Activated CD8-positive, alpha-beta memory T cell treated with anti-CD3 and anti-CD28 coated beads for 48 hours (primary cell): ENCODE measurements around the gene CKAP4.

Source experiments
- DNase-seq, 3 experiments: peaks; one replicate each; pipeline ENCODE4 v3.0.0-alpha.2; 2020; ENCODE audit warnings: low read depth in 2 of 3, low spot score in 2 of 3

The CKAP4 gene

GRCh38 chr12:106275458-106275857 is 27.6 kb upstream of the CKAP4 start:
- no peak for DNase-seq

- DNase-seq = no peak
These were observed 26.8 kb upstream of the CKAP4 start for GRCh38 chr12:106274575-106275121.

- no peak for DNase-seq
These were observed 26.2 kb upstream of the CKAP4 start for GRCh38 chr12:106274012-106274411.

GRCh38 chr12:106273491-106273890 is 25.7 kb upstream of the CKAP4 start:
- no peak for DNase-seq

GRCh38 chr12:106271575-106272505 is 24.0 kb upstream of the CKAP4 start:
- no peak for DNase-seq

DNA sequence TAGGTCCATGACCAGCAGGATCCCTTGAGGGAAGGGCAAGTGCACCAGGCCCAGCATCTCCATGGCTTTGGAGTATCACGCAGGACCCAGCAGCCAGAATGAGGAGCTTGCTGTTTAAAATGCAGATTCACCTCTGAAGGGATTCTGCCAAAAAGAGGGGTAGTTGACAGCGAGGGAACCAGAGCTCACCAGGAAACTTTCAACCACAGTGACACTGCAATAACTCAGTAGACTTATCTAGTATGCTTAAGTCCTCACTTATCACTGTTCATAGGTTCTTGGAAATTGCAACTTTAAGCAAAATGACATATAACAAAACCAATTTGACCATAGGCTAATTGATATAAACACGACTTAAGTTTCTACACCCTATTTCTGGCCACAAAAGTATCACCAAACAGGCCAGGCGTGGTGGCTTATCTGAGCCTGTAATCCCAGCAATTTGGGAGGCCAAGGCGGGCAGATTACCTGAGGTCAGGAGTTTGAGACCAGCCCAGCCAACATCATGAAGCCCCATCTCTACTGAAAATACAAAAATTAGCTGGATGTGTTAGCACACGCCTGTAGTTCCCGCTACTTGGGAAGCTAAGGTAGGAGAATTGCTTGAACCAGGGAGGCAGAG is 21.4 kb upstream of the CKAP4 start:
- no peak for DNase-seq

DNA sequence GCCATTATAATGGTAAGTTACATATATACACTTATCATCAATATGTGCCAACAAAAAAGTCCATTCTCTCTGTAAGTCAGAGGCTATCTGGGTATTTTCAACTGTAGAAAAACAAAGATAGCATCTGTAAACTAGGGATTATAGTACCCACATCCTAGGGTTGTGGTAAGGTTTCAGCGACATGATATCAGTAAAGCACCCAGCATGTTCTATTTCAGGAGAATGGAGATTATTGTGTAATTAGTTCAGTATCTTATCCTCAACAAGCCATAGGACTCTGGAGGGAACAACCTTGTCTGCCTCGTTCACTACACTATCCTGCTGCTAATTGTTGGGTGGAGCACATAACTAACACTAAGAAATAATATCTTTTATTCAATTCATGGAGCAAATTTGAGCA is 19.7 kb upstream of the CKAP4 start:
- no peak for DNase-seq

GRCh38 chr12:106265116-106265515 is 17.3 kb upstream of the CKAP4 start:
- DNase-seq = no peak

- no peak for DNase-seq
These were observed 11.1 kb upstream of the CKAP4 start for GRCh38 chr12:106258935-106259334.

- DNase-seq = no peak
These were observed 10.4 kb upstream of the CKAP4 start for GRCh38 chr12:106258226-106258625.

GRCh38 chr12:106256524-106256923 is 8.7 kb upstream of the CKAP4 start:
- no peak for DNase-seq

- no peak for DNase-seq
These were observed 8.1 kb upstream of the CKAP4 start for GRCh38 chr12:106255952-106256351.

DNA sequence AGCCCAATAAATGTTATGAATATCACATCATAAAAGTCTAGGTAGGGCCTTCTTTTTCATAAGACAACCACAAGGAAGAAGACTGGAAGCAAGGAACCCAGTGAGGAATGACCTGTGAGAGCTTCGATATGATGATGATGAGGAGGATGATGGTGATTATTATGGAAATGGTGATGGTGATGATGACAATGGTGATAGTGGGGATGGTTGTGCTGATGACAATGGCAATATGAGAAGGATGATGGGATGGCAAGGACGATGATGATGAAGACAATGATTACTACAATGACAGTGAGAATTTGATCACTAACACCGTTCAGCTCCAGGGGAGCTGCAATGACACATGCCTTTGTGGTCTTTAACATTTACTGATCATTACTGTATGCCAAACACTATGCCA is 7.7 kb upstream of the CKAP4 start:
- no peak for DNase-seq

DNA sequence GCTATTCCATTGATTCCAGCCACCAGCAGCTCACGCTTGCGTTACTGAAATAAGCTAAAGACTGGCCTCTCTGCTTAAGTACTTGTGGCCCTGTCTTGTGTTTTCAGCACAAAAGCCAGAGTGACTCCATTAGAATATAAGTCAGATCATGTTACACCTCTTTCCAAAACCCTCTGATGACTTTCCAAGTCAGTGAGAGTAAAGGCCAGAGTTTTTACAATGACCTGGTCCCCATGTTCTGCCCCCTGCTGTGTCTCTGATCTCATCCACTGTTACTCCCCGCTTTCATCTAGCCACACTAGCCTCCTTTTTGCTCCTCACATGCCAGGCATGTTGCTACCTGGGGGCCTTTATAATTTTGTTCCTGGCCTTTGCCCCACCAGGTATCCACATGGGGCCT is 6.9 kb upstream of the CKAP4 start:
- no peak for DNase-seq

DNA sequence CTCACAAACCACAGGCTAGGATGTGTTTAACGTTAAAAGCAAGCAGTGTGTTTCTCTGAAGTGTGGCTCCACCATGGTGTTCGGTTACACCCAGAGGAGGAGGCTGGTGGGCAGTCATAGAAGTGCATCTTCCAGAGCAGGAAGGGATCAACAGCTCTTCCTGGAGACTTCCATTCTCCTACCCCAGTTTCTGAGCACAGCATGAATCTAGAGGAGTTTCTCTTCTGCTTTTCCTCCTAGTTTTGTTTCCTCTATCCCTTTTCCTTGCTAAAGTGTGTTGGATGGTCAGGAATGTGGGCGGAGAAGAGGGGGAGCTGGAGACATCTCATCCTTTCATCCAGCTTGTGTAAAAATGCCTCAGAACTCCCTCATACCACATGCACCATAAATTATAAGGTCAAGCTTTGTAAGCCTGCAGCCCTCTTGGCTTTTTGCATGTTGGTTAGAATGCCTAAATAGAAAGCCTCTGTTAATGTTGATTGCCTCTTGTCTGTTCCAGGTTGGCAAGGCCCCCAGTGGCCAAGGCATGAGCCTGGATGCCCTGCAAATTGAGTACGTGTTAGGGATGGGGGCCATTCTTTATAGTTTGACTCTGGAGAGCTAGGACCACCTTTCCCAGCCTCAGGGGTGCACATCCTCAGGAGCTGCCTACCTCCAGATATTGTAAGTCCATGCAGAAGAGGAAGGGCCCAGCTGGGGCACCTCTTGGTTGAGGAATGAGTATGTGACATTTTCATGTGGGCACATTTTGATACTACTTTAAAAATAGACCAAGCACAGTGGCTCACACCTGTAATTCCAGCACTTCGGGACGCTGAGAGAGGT is 4.0 kb upstream of the CKAP4 start:
- DNase-seq = no peak

DNA sequence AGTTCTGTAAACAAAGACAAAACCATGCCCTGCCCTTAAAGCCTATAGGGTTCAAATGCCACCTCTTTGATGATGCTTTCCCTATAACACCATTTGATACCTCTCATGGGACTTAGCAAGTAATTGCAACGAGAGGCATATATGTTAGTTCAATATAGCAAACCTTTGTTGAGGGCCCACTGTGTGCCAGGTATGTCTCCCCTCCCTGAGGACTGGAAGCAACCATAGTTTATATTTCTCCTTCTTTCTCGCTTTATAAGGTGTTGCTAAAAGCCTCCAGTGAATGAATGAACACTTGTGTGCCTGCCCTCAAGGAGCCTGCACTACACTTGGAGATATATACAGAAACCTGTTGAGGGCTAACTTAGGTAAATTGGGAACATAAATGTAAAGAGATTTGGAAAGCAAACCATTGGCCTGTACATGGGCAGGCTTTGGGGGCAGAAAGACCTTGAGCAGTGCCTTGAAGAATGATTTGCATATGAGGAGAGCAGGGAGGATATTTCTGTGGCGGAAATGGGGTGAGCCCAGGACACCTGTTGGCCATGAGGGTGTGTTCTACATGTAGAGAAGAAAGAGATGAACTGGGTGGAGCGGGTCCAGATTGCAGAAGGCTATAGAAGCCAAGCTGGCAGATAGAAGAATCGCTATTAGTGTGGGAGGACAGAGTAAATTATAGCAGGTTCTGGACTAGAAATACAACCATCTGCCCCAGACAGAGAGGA is 1.8 kb upstream of the CKAP4 start:
- no peak for DNase-seq

- no peak for DNase-seq
These were observed 1.1 kb upstream of the CKAP4 start for GRCh38 chr12:106248846-106249371.

GRCh38 chr12:106248312-106248845 is 559 bp upstream of the CKAP4 start:
- DNase-seq = peak in 1 of 3 experiments; percentile 28

GRCh38 chr12:106246891-106247673 is 738 bp downstream of the CKAP4 start:
- no peak for DNase-seq
